Dermis microvascular lymphatic vessel endothelial cell (primary cell): ENCODE measurements around the gene RHCG. TPM values are rescaled to one million over a fixed set of nuclear protein-coding genes. Genes with fewer than 3 reads are reported as not detected.

Experiments used
- DNase-seq, 2 donors: peaks; one replicate each; pipeline versions ENCODE4 v3.0.0 to v3.0.0-alpha.2; 2010; ENCODE audit warnings: low read depth in 2 of 2
- total RNA-seq: library from RNA; depleted of rRNA; stranded (reverse); fragments of >200 nt; gene quantifications from 2 replicates; pipeline ENCODE4 v1.2.1, GENCODE V29; 2014

The RHCG gene
- not detected in 2 replicates for total RNA-seq

GRCh38 chr15:89496155-89497098 lies at the start of gene RHCG:
TSS of gene RHCG (minus strand) at chr15:89496583. CDS start at chr15:89496544, 39 bp downstream.
- peak in 1 of 2 donors; percentile 61 for DNase-seq

- DNase-seq = no peak
Measured at GRCh38 chr15:89543389-89543788, 47.0 kb upstream of the RHCG start.

- no peak for DNase-seq
Measured at GRCh38 chr15:89542369-89542768, 46.0 kb upstream of the RHCG start.

GRCh38 chr15:89539027-89539426 lies 42.6 kb upstream of the RHCG start:
- DNase-seq = no peak

GRCh38 chr15:89533861-89534544 lies 37.6 kb upstream of the RHCG start:
- DNase-seq = no peak

- peak in 1 of 2 donors; percentile 16 for DNase-seq
Measured at GRCh38 chr15:89531796-89532537, 35.6 kb upstream of the RHCG start.

GRCh38 chr15:89530976-89531375 lies 34.6 kb upstream of the RHCG start:
- no peak for DNase-seq

- DNase-seq = no peak
Measured at GRCh38 chr15:89528757-89529352, 32.5 kb upstream of the RHCG start.

GRCh38 chr15:89526601-89527441 lies 30.4 kb upstream of the RHCG start:
- DNase-seq = no peak

GRCh38 chr15:89526181-89526580 lies 29.8 kb upstream of the RHCG start:
- no peak for DNase-seq

GRCh38 chr15:89524184-89524583 lies 27.8 kb upstream of the RHCG start:
- no peak for DNase-seq

GRCh38 chr15:89523101-89523500 lies 26.7 kb upstream of the RHCG start:
- no peak for DNase-seq

GRCh38 chr15:89521605-89522004 lies 25.2 kb upstream of the RHCG start:
- no peak for DNase-seq

- no peak for DNase-seq
Measured at GRCh38 chr15:89515477-89515876, 19.1 kb upstream of the RHCG start.

GRCh38 chr15:89514596-89515406 lies 18.4 kb upstream of the RHCG start:
- DNase-seq = no peak

GRCh38 chr15:89514186-89514585 lies 17.8 kb upstream of the RHCG start:
- no peak for DNase-seq

- no peak for DNase-seq
Measured at GRCh38 chr15:89513284-89513683, 16.9 kb upstream of the RHCG start.

GRCh38 chr15:89512631-89513030 lies 16.2 kb upstream of the RHCG start:
- DNase-seq = no peak

- DNase-seq = no peak
Measured at GRCh38 chr15:89506026-89506686, 9.8 kb upstream of the RHCG start.
